GM19328 (cell line): ENCODE results near the gene MTERF4.

ENCODE experiments used
- ATAC-seq: cut with Tn5 transposase; IDR thresholded peaks from one replicate; pipeline ENCODE4 v1.9.1; 2021; ENCODE audit warnings: mild to moderate bottlenecking, moderate library complexity; ENCODE audit not compliant: unreplicated experiment

MTERF4 gene

GRCh38 chr2:241052677-241053360 is 49.3 kb downstream of the MTERF4 start:
- no peak for ATAC-seq

DNA sequence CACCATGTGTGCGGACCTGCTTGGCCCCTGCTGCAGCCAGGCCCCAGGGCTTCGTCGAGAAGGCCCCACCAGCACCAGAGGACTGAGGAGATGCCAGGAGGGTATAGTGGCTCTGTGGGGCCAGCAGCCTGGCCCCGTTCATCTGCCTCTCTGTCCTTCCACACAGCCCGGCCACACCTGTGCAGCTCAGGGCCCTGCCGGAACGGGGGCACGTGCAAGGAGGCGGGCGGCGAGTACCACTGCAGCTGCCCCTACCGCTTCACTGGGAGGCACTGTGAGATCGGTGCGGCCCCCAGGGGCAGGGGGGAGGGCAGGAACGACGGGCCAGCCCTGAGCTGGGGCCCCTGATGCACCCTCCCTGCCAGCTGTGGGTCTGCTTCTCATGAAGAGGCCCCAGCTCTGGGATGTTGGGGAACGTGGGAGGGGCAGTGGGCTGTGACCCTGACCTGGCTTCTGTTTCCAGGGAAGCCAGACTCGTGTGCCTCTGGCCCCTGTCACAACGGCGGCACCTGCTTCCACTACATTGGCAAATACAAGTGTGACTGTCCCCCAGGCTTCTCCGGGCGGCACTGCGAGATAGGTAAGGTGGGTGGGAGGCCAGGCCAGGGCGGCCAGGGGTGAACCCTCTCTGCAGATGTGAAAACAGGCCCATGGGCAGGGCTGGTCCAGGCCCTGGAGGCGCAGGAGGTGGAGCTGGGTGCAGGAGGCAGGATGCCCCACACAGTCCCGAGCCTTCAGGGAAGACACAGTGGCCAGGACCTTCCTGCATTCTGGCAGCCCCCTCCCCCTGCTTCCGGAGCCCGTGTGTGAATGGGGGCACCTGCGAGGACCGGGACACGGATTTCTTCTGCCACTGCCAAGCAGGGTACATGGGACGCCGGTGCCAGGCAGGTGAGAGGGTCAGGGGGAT is 50.3 kb downstream of the MTERF4 start:
- no peak for ATAC-seq

DNA sequence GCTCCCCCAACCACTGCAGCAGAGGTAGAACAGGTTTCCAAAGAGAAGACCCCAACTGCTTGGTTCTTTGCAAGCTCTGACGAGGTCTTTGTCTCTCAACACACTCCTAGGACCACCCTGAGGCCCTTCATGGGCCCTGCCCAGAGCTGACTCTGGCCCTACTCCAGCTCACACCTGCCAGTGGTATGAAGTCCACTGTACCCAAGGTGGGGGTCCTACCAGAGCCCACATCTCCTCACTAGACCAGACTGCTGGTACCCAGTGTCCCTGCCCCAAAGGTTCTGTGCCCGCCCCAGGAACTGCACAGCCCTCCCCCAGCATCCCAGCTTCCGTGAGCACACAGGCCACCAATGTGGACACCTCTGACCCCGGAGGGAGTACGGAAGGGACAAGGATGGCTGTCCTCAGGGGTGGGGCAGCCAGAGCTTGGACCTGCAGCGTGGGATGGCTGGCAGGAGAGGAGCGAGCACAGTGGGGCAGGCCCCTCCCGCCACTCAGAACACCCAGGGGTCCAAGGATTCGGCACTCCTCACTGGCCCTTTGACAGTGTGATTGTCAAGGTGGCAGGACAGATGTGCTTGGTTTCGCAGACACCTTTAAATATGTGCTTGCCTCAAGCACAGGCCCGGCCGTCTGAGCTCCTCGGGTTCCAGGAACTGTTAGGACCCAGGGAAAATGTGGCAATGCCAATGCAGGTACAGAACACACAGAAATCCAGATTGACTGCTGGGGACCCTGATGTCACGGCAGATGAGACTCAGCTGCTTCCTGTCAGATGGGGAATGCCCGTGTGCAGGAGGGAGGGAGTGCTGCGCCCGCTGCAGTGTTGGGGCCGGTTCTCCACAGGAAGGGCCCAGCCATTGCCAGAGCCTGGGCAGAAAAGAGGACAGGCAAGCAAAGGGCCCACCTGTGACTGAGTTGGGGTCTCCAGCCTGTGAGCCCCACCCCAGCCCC is 51.2 kb downstream of the MTERF4 start:
- no peak for ATAC-seq

GRCh38 chr2:241049739-241050623 is 52.1 kb downstream of the MTERF4 start:
- ATAC-seq = no peak

DNA sequence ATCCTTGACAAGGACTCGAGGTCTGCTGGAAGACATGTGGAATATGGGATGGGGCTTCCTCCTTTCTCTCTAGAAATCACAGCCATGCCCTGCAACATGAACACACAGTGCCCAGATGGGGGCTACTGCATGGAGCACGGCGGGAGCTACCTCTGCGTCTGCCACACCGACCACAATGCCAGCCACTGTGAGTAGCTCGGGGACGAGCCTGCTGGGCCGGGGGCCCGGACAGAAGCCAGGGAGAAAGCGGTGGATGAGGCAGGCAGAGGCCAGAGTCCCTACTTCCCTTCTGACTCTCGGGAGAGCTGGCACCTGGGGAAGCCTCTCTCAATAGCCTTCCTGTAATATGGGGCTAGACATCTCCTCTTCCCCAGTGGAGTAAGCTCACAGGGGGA is 53.1 kb downstream of the MTERF4 start:
- no peak for ATAC-seq

DNA sequence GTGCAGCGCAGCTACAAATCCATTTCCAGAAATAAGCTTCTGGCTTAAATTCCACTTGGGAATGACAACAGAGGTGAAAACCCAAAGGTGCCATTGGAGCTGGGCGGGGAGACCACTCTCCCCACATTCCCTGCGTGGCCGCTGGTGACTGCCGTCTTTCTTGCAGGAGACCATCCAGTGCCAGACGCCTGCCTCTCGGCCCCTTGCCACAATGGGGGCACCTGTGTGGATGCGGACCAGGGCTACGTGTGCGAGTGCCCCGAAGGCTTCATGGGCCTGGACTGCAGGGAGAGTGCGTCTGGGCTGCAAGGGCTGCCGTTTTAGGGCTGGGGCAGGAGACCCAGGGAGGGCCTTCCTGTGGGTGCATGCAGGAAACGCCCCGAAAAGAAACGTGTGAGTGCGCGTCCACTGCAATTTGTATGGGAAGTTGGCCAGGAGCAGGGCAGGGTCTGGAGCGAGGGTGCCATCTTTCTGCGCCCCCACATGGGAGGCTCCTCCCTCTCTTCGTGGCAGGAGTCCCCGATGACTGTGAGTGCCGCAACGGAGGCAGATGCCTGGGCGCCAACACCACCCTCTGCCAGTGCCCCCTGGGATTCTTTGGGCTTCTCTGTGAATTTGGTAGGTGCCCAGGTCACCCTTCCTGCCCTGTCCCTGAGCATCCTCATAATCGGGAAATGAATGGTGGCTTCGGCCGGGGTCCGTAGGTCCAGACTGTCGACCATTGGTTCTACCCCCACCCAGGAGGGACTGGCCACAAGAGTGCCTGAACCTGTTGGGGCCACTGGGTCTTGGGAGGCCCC is 53.7 kb downstream of the MTERF4 start:
- no peak for ATAC-seq

DNA sequence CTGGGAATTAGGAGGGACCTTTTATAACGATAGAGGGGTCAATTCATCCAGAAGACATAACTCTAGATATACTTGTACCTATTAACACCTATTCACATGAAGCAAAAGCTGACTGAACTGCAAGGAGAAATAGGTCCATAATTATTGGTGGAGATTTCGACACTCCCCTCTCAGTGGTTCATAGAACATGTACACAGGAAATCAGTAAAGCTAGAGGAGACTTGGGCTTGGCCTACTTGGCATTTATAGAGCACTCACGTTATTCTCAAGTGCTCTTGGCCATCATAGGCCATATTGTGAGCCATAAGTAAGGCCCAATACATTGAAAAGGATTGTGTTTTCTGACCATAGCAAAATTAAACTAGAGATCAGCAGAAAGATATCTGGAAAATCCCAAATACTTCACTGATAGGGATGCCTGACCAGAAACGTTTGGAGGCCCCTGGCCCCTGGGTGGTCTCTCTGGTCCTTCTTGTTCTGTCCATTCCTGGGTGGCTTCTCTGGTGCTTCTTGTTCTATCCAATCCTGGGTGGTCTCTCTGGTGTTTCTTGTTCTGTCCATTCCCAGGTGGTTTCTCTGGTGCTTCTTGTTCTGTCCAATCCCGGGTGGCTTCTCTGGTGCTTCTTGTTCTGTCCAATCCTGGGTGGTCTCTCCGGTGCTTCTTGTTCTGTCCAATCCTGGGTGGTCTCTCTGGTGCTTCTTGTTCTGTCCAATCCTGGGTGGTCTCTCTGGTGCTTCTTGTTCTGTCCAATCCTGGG is 54.7 kb downstream of the MTERF4 start:
- ATAC-seq = no peak
